ENCODE results near the gene AFMID. TPM values are rescaled to one million over a fixed set of nuclear protein-coding genes. Genes with fewer than 3 reads are reported as not detected.
A peak's percentile ranks its signal among the peaks of the same experiment; 100 is the strongest.
"Not testable (repeated sequence)": the region's sequence is repeated elsewhere in the genome, so short reads cannot be mapped to it uniquely, and the experiment has no call there.

AFMID gene, protein sequence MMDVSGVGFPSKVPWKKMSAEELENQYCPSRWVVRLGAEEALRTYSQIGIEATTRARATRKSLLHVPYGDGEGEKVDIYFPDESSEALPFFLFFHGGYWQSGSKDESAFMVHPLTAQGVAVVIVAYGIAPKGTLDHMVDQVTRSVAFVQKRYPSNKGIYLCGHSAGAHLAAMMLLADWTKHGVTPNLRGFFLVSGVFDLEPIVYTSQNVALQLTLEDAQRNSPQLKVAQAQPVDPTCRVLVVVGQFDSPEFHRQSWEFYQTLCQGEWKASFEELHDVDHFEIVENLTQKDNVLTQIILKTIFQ
- 46.6 and 49.5 TPM in 2 replicates for total RNA-seq

DNA sequence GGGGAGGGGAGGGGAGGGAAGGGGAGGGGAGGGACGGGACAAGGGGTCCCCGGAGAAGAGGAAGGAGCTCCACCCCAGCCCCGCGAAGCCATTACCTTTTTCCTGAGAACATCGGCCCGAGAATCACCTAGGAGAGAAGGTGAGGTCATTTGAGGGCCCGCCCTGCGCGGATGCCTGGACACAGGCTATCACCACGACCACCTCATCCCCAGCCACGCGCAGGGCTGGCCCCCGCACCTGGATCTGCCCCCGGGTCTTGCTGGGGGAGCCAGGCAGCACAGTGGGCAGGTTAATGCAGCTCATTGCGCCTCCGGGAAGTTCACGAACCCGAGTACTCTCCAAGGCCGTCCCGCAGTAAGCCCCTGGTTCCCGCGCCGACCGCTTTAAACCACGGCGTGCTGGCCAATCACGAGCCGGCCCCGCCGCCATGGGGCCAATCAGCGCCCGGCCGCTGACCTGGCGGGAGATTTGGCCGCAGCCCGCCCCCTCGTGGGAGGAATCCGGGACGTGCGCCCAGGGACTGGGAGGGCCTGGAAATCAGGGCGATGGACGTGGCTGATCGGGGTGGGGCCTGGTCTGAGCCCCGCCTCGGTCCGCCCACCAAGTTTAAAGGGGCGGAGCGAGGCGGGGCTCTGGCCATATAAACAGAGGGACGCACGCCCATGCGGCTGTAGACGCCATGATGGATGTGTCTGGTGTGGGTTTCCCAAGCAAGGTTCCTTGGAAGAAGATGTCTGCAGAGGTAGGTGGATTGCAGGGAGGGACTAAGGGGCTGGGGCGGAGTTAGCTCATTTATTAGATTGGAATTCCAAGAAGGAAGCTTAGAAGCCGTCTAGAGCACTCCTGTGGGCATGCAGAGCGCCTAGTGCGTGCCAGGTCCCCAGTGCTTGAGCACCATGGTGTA, at the start of gene AFMID, which contains the start of gene TK1:
AFMID (plus strand) TSS at position 671 of the 904 bp plus-strand sequence; CDS start at position 680, 9 bp downstream.
TK1 (minus strand) TSS at position 361 of the 904 bp plus-strand sequence; CDS start at position 303, 58 bp downstream.
- DNase-seq (ENCODE audit: low read depth, low spot score), result peak; percentile 87

GRCh38 chr17:78137392-78138203, 49.6 kb upstream of the AFMID start:
- DNase-seq (ENCODE audit: low read depth, low spot score), result no peak

- DNase-seq (ENCODE audit: low read depth, low spot score), result no peak
Observed at GRCh38 chr17:78138204-78139060, 48.7 kb upstream of the AFMID start.

DNA sequence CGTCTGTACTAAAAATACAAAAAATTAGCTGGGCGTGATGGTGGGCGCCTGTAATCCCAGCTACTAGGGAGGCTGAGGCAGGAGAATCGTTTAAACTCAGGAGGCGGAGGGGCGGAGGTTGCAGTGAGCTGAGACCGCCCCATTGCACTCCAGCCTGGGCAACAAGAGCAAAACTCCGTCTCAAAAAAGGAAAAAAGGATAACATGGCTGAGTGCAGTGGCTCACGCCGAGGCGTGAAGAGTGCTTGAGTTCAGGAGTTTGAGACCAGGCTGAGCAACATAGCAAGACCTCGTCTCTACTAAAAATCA, 47.3 kb upstream of the AFMID start:
- not testable (repeated sequence) for DNase-seq (ENCODE audit: low read depth, low spot score)

DNA sequence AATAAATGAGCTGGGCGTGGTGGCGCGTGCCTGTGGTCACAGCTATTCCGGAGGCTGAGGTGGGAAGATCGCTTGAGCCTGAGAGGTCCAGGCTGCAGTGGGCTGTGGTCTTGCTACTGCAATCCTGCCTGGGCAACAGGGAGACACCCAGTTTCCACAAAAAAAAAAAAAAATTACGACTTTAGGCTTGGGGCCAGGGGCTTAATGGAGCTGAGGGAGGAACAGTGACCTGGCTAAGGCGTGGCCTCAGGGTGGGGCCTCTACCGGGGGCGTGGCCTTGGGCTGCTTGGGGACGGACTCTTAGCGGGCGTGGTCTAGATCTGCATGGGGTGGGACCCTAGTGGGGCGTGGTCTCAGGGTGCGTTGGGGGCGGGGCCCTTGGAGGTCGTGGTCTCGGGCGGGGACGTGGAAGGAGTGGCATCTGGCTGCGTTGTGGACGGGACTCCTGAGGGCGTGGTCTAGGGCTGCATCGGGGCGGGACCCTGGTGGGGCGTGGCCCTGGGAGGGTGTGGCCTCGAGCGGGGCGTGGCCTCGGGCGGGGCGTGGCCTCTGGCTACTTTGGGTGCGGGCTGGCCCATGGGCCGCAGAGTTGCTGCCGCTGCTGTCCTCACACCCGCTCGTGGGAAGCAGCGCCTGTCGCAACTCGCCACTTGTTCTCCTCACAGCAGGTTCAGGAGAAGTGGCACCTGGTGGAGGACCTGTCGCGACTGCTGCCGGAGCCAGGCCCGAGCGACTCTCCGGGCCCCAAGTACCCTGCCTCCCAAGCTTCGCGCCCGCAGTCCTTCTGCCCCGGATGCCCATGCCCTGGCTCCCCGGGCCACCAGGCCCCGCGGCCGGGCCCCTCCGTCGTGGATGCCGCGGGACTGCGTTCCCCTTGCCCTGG, 46.8 kb upstream of the AFMID start:
- peak; percentile 48 for DNase-seq (ENCODE audit: low read depth, low spot score)

DNA sequence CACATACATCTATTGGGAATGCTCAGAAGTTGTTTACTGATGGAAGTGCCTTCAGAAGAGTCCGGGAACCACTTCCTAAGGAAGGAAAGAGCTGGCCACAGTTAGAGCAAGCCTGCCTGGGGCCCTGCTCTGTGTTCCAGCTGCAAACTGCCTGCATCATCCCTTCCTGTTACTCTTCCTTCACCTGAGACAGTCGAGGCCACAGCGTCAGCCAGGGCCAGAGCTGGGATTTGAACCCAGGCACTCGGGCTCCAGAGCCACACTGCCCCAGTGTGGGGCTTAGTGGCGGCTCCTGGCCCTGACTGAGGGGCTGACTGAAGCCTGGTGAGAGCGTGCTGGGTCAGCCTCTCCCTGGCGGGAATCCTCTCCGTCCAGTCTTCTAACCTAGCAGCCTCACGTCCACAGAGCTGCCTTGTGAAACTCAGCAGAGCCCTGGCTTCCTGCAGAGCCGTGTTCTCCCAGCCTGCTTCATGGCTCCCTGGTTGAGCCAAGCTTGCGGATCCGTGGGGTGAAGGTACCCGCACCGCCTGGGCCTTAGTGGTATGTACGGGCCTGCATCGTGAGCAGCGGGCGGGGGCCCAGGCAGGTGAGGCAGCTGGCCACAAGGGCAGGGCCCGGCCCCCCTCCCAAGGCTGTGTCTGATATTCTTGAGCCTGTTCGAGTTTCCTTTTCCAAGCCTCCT, 45.6 kb upstream of the AFMID start:
- DNase-seq (ENCODE audit: low read depth, low spot score), result no peak

- no peak for DNase-seq (ENCODE audit: low read depth, low spot score)
Observed at GRCh38 chr17:78142119-78142861, 44.9 kb upstream of the AFMID start.

DNA sequence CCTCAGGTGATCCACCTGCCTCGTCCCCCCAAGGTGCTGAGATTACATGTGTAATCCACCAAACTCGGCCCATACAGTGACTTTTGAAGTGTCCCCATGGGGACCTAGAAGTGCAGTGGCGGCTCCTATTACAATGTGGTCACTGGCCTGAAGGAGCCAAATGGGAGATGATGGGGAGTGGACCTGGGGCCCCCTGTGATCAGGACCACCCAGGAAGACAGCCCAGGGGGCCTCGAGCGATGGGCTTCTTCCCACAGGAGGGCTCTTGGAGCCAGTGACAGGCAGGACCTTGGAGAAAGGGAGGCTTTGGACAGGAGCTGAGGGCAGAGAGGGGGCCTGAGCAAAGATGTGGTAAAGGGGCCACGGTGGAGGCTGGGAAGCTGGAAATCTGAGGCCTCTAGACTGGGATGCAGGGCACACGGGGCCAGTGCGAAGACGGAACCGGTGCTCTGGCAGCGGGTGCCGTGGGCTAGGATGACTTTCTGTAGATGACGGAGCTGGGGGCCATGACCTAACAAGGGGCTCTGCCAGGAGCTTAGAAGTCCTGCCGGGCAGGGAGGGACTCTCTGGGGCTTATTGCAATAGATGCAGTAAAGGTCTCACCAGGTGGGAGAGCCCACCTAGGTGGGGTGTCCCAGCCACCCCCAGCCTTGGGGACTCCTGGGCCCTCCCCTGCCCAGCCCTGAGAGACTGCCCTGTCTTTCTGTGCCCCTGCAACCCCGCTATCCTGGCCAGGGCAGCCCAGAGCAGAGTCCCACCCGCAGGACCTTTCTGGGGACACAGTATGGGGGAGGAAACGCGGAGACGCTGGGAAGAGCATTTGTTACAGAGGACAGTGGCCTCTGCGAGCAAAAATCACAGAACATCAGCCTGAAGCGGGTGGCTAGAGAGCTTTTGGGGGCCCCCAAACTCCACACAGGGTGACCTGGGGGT, 43.7 kb upstream of the AFMID start:
- DNase-seq (ENCODE audit: low read depth, low spot score), result no peak

- DNase-seq (ENCODE audit: low read depth, low spot score), result peak; percentile 60
Observed at GRCh38 chr17:78144147-78144719, 42.9 kb upstream of the AFMID start.

DNA sequence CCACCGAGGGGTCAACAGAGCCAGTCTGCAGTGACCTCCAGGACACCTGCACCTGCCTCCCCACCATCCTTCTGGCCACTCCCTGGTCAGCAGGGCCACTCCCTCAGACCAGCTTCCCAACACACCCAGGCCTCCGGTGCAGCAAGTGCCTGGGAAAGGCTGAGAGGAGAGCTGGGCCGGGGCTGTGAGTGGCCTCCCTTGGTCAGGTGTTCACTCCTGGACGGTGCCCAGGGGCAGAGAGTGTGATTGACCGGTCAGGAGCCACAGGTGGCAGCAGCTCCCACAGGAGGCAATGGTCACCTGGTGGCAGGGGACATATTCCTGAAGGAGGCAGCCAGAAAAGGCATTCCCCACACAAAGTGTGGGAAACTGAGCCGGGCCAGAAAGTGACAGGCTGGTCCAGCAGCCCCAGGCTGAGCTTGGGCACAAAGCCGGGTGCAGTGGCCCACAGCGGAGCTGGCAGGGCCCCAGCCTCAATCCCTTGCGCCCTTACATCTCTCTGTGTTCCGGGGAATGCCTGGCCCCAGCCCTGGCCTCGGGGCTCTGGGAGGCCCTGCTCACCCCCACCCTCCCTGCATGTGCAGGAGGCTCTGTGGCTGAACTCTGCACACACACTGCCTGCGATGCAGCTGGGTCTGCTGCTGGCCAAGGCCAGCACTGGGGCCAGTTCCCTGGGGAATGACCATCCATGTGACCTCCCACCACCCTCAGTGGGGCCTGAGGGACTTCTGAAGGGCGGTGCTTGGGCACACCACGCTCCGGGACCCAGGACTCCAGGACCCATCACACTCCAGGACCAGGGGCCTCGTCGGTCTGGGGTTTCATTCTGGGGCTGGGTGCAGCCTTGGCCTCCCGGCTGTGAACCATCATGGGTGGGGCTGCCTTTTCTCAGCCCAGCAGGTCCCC, 42.2 kb upstream of the AFMID start:
- no peak for DNase-seq (ENCODE audit: low read depth, low spot score)

- DNase-seq (ENCODE audit: low read depth, low spot score), result no peak
Observed at GRCh38 chr17:78146471-78146869, 40.7 kb upstream of the AFMID start.

- no peak for DNase-seq (ENCODE audit: low read depth, low spot score)
Observed at GRCh38 chr17:78146881-78147280, 40.3 kb upstream of the AFMID start.

- no peak for DNase-seq (ENCODE audit: low read depth, low spot score)
Observed at GRCh38 chr17:78147315-78147998, 39.7 kb upstream of the AFMID start.

DNA sequence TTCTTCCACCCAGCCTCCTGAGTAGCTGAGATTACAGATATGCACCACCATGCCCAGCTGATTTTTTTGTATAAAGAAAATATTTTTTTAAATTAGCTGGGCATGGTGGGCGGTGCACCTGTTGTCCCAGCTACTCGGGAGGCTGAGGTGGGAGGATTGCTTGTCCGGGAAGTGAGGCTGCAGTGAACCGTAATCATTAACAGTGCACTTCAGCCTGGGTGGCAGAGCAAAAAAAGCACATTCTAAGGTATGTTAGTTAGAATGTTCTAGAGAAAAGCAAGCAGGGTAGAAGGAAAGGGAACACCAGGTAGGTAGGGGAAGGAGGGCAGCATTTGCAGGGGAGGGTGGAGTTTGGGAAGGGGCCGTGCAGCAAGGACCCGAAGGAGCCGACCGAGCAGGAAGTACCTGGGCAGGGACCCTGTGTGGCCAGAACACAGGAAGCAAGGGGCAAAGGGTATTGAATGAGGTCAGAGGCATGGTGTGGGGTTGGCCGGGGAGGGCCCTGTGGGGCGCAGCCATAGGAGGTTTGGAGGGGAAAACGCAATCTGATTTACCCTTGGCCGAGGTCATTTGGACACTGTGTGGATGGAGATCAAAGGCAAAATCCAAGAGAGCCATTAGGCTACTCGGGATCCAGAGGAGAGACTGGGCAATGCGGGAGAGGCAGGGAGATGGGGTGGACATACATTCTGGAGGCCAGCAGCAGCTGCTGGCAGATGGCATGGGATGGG, 38.7 kb upstream of the AFMID start:
- DNase-seq (ENCODE audit: low read depth, low spot score), result no peak

Data from pulmonary artery endothelial cell (primary cell).